Glutamatergic neuron (in vitro differentiated cells): Measurements from ENCODE around the gene CHERP. TPM values are rescaled to one million over a fixed set of nuclear protein-coding genes. Genes with fewer than 3 reads are reported as not detected.
"Not testable (repeated sequence)": the region's sequence is repeated elsewhere in the genome, so short reads cannot be mapped to it uniquely, and the experiment has no call there.

ENCODE experiments used
- DNase-seq: peaks from one replicate; pipeline ENCODE4 v3.0.0; 2022
- H3K27ac Mint-ChIP-seq: one replicate; pipeline ENCODE4 v1.8.0; 2020; ENCODE audit warnings: mild to moderate bottlenecking, mixed read lengths, inconsistent platforms; ENCODE audit not compliant: unreplicated experiment
- H3K27me3 Mint-ChIP-seq: one replicate; pipeline ENCODE4 v1.8.0; 2020; ENCODE audit warnings: mild to moderate bottlenecking, moderate library complexity, mixed read lengths, inconsistent platforms; ENCODE audit not compliant: unreplicated experiment
- H3K36me3 Mint-ChIP-seq: one replicate; pipeline ENCODE4 v1.8.0; 2020; ENCODE audit warnings: mild to moderate bottlenecking, mixed read lengths, inconsistent platforms; ENCODE audit not compliant: unreplicated experiment
- H3K4me1 Mint-ChIP-seq: one replicate; pipeline ENCODE4 v1.8.0; 2020; ENCODE audit warnings: mild to moderate bottlenecking, low read depth, mixed read lengths, inconsistent platforms; ENCODE audit not compliant: unreplicated experiment
- H3K4me3 Mint-ChIP-seq: one replicate; pipeline ENCODE4 v1.8.0; 2020; ENCODE audit warnings: mild to moderate bottlenecking, mixed read lengths, inconsistent platforms; ENCODE audit not compliant: unreplicated experiment
- H3K9me3 Mint-ChIP-seq: one replicate; pipeline ENCODE4 v1.8.0; 2020; ENCODE audit warnings: mild to moderate bottlenecking, moderate library complexity, mixed read lengths, inconsistent platforms; ENCODE audit not compliant: unreplicated experiment
- CTCF ChIP-seq: fragments of 200-600 bp; sonication (generic); IDR thresholded peaks from one replicate; pipeline ENCODE4 v1.5.0; 2021; ENCODE audit not compliant: partially characterized antibody, unreplicated experiment
- total RNA-seq: library from RNA; stranded (reverse); fragmentation: NEBNext Ultra II Directional; extraction: Animal tissue kit (Norgen Biotek cat#: 25700); gene quantifications from one replicate; pipeline ENCODE4 v1.2.1, GENCODE V29; 2021; ENCODE audit not compliant: unreplicated experiment

Gene CHERP
- total RNA-seq, 1 donor from 2014 or later = 50.7 TPM

DNA sequence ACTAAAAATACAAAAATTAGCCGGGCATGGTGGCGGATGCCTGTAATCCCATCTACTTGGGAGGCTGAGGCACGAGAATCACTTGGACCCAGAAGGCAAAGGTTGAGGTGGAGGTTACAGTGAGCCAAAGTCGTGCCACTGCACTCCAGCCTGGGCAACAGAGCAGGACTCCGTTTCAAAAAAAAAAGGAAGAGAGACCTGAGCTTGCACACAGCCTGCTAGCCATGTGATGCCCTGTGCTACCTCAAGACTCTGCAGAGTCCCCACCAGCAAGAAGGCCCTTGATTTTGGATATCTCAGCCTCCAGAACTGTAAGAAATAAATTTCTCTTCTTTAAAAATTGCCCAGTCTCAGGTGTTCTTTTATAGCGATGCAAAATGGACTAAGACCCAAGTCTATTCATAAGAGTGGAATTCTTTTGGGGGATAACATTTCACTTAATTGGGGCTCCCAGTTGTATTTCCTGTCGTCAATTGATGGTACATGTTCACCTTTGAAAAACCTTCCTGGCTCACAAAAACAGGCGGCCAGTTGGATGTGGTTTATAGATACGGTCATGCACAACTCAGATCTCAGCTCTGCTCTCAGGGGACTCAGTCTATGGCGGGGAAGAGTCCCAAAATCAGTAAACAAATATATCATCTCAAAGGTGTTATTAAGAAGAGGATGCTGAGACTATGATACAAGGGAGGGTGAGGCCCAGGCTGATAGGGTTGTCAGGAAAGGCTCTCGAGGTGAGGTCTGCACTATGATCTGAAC is 2.4 kb upstream of the CHERP start:
- TF ChIP-seq CTCF = no peak
- Mint-ChIP-seq H3K4me1 (peaks cover 10% of the 10 kb centered on the region), H3K9me3 (no peaks in the 10 kb centered on the region), H3K27me3 (peaks cover 2% of the 10 kb centered on the region), H3K27ac (peak overlapping the region; percentile 68), H3K4me3 (peak overlapping the region; percentile 30), H3K36me3 (no peaks in the 10 kb centered on the region)
- DNase-seq = no peak

DNA sequence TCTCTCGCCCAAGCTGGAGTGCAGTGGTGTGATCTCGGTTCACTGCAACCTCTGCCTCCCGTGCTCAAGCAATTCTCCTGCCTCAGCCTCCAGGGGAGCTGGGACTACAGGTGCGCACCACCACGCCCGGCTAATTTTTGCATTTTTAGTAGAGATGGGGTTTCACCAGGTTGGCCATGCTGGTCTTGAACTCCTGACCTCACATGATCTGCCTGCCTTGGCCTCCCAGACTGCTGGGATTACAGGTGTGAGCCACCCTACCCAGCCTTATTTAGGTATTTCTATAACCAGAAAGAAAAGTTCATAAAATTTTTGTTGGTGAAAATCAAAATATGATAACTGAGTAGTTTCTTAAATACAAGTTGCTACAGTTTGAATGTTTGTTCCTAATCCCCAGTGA is 1.5 kb upstream of the CHERP start:
- DNase-seq, H3K36me3 Mint-ChIP-seq, H3K9me3 Mint-ChIP-seq, H3K27ac Mint-ChIP-seq, H3K27me3 Mint-ChIP-seq: not testable (repeated sequence)
- Mint-ChIP-seq H3K4me1 (peaks cover 10% of the 10 kb centered on the region), H3K4me3 (peak overlapping the region; percentile 87)

GRCh38 chr19:16542910-16543472 is 754 bp upstream of the CHERP start:
- Mint-ChIP-seq H3K36me3 (no peaks in the 10 kb centered on the region), H3K4me3 (peak overlapping the region; percentile 87), H3K27ac (peak overlapping the region; percentile 69), H3K4me1 (peaks cover 10% of the 10 kb centered on the region), H3K27me3 (peaks cover 4% of the 10 kb centered on the region), H3K9me3 (no peaks in the 10 kb centered on the region)
- DNase-seq = no peak
- TF ChIP-seq CTCF = no peak

GRCh38 chr19:16541526-16542044 is 652 bp downstream of the CHERP start:
- H3K27me3 Mint-ChIP-seq = peaks cover 4% of the 10 kb centered on the region
- peaks cover 10% of the 10 kb centered on the region for H3K4me1 Mint-ChIP-seq
- no peak for DNase-seq
- peak overlapping the region; percentile 89 for H3K4me3 Mint-ChIP-seq
- no peaks in the 10 kb centered on the region for H3K9me3 Mint-ChIP-seq
- TF ChIP-seq CTCF = no peak
- H3K36me3 Mint-ChIP-seq = no peaks in the 10 kb centered on the region
- H3K27ac Mint-ChIP-seq = peak overlapping the region; percentile 36

- Mint-ChIP-seq H3K27ac (peak overlapping the region; percentile 36), H3K36me3 (no peaks in the 10 kb centered on the region), H3K9me3 (no peaks in the 10 kb centered on the region), H3K4me1 (peaks cover 10% of the 10 kb centered on the region), H3K27me3 (peaks cover 4% of the 10 kb centered on the region), H3K4me3 (peak overlapping the region; percentile 89)
- no peak for TF ChIP-seq CTCF
- DNase-seq = no peak
These were observed 1.3 kb downstream of the CHERP start for GRCh38 chr19:16540948-16541347.
